C1 segment of cervical spinal cord (tissue), 14 donors: Measurements from ENCODE around the gene ZGPAT.

Source experiments
- DNase-seq, 14 donors: peaks; one replicate each; lab custom pipeline; 2025; lab: John Stamatoyannopoulos, UW

ZGPAT gene

DNA sequence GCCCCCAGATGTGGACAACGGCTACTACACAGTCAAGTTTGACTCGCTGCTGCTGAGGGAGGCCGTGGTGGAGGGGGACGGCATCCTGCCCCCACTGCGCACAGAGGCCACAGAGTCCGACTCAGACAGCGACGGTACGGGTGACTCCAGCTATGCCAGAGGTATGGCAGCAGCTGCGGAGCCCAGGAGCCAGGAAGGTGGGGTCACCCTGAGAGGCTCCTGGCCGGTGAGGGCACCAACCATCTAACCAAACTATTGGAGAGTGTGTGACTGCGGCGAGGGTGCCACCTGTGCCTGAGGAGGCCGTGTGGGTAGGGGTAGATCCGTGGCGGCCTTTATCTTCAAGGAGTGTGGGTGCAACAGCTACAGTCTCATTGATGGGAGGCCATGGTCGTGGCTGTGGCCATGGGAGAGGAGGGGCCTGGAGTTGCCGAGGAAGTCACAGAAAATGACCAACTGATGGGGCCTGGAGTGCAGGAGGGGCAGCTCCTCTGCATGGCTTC, 25.8 kb downstream of the ZGPAT start:
- DNase-seq = no peak

DNA sequence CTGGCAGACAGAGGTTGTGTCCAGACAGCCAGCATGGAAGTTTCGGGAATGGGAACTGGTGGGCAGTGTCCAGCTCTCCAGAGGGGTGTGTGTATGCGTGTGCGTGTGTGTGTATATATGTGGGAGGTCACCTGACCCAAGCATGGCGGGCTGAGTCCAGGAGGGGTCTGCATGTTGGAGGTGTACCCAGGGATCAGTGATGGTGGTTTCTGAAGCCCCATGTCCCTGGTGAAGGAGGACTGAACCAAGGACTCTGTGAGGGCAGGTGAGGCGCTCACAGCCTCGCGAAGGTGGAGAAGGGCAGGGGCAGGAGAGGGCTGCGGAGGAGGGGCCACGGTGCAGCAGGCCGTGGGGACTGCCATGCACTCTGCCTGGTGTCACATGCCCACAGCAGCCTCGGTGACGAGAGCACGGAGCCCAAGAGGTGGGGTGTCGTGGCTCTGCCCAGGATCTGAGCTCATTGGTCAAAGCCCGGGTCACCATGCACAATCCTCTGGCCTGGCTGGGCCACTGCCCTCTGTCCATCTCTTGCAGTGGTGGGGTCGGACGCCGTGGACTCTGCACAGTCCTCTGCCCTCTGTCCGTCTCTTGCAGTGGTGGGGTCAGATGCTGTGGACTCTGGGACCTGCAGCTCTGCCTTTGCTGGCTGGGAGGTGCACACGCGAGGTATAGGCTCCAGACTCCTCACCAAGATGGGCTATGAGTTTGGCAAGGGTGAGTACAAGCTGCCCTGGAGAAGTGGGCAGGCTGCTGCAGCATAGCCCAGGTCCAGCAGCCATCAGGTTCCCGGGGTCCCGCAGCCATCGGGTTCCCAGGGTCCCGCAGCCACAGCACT, 26.5 kb downstream of the ZGPAT start:
- no peak for DNase-seq

DNA sequence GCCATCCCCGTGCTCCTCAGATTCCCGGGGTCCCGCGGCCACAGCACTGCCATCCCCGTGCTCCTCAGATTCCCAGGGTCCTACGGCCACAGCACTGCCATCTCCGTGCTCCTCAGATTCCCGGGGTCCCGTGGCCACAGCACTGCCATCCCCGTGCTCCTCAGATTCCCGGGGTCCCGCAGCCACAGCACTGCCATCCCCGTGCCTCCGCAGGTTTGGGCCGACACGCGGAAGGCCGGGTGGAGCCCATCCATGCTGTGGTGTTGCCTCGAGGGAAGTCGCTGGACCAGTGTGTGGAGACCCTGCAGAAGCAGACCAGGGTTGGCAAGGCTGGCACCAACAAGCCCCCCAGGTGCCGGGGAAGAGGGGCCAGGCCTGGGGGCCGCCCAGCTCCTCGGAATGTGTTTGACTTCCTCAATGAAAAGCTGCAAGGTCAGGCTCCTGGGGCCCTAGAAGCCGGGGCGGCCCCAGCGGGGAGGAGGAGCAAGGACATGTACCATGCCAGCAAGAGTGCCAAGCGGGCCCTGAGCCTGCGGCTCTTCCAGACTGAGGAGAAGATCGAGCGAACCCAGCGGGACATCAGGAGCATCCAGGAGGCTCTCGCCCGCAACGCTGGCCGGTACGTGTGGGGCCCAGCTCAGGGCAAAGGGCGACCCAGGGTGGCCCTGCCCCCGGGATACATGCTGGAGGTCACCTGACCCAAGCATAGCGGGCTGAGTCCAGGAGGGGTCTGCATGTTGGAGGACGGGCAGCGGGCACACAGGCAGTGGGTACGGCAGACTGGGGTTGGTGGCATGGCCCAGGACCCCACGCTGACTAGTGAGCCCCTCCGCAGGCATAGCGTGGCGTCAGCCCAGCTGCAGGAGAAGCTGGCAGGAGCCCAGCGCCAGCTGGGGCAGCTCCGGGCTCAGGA, 27.4 kb downstream of the ZGPAT start:
- peak in 2 of 14 donors; percentile 10 to 27 for DNase-seq

DNA sequence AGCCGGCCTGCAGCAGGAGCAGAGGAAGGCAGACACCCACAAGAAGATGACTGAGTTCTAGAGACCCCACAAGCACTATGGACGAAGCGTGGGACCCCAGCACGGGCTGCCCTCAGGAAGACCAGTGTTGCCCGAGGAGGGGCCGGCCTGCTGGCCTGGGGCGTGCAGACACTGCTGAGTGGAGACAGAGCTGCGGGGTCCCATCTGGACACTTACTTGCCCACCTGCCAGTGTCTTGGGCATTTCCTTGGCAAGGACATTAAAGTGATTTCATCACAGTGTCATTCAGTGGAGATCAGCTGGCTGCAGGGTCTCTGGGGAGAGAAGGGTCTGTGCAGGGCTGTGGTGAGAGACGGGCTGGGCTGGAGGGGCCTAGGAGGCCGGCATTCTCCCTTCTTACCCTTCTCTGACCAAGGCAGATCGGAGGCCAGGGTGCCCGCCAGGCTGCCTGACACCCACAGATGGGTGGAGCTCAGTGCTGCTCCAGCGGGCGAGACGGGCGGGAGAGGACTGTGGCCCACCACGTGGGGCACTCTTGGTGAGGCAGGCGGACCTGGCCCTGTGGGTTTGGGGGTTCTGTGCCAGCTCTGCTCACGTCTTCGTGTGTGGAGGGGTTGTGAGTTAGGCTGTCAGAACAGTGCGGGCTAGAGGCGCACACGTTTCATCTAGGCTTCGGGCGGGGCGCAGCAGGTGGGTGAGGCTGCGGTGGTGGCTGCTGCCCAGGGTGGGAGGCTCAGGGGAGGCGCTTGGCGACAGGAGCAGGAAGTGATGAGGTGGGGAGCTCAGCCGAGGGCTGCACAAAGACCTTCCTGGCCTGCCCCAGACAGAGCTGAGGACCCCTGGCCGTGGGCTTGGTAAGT, 28.2 kb downstream of the ZGPAT start, which contains the start of gene LIME1:
Gene LIME1, plus strand, starts transcription at position 806 of the 860 bp plus-strand sequence. CDS start 886 bp downstream, outside the sequence.
- DNase-seq = no peak

GRCh38 chr20:63736893-63737694, 29.3 kb downstream of the ZGPAT start:
- no peak for DNase-seq

- DNase-seq = no peak
Observed at GRCh38 chr20:63737695-63737944, 29.8 kb downstream of the ZGPAT start.

DNA sequence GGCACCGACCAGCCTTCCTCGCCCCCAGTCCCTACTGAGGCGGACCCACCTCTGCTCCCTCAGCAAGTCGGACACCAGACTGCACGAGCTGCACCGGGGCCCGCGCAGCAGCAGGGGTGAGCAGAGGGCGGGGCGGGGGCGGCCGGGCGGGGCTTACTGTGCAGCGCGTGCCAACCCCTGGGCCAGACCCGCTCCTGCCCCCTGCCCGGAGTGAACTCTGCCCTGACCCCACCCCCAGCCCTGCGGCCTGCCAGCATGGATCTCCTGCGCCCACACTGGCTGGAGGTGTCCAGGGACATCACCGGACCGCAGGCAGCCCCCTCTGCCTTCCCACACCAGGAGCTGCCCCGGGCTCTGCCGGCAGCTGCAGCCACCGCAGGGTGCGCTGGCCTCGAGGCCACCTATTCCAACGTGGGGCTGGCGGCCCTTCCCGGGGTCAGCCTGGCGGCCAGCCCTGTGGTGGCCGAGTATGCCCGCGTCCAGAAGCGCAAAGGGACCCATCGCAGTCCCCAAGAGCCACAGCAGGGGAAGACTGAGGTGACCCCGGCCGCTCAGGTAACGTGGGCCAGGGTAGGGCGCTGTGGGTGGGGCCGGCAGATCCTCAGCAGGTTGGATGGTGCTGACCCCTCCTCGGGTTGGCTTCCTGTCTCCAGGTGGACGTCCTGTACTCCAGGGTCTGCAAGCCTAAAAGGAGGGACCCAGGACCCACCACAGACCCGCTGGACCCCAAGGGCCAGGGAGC, 30.3 kb downstream of the ZGPAT start:
- DNase-seq = no peak

GRCh38 chr20:63738687-63739129, 30.9 kb downstream of the ZGPAT start:
- peak in 3 of 14 donors; percentile 49 to 56 (median 51) for DNase-seq

GRCh38 chr20:63739130-63740069, 31.6 kb downstream of the ZGPAT start, which contains the start of gene SLC2A4RG:
Gene SLC2A4RG (plus strand): TSS chr20:63739776. CDS start chr20:63739913, 137 bp downstream.
- peak in 13 of 14 donors; percentile 14 to 87 (median 52) for DNase-seq

DNA sequence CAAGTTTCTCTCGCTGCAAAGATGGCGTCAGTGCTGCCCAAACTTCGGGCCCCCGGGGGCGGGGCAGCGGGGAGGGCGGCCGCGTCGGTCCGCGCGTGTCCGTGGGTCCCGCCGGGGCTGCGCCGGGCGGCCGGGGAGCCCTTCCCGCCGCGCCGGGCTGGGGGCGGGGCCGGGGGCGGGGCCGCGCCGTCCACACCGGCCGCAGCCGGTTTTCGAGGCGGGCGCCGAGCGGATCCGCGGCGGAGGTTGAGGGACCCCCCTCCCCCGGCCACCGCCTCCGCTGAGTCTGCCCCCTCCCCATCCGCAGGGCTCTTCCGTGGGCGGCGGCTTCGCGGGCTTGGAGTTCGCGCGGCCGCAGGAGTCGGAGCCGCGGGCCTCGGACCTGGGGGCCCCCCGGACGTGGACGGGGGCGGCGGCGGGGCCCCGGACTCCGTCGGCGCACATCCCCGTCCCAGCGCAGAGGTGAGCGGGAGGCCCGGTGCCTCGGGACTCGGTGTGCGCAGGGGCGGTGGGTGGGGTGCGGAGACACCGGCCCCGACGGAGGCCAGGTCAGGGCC, 32.3 kb downstream of the ZGPAT start:
- DNase-seq = peak in 1 of 14 donors; percentile 20

GRCh38 chr20:63740627-63741353, 33.0 kb downstream of the ZGPAT start:
- peak in 12 of 14 donors; percentile 40 to 88 (median 70) for DNase-seq

- no peak for DNase-seq
Observed at GRCh38 chr20:63741354-63741675, 33.5 kb downstream of the ZGPAT start.

DNA sequence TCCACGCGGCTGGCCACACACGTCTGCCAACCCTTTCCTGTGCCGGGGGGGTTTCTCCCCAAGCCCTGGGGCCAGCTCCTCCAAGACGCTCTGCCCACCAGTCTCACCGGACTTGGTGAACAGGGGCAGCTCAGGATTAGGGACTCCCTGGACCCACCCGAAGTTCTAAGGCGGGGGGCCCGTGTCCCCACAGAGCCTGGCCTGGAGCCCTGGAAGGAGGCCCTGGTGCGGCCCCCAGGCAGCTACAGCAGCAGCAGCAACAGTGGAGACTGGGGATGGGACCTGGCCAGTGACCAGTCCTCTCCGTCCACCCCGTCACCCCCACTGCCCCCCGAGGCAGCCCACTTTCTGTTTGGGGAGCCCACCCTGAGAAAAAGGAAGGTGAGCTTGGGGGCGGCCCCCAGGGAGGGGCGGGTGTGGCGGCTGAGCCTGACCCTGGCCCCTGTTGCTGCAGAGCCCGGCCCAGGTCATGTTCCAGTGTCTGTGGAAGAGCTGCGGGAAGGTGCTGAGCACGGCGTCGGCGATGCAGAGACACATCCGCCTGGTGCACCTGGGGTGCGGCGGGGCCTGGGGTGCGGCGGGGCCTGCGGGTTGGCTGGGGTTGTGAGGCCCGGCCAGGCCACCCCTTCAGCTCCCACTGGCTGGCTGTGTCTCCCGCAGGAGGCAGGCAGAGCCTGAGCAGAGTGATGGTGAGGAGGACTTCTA, 34.0 kb downstream of the ZGPAT start:
- no peak for DNase-seq

DNA sequence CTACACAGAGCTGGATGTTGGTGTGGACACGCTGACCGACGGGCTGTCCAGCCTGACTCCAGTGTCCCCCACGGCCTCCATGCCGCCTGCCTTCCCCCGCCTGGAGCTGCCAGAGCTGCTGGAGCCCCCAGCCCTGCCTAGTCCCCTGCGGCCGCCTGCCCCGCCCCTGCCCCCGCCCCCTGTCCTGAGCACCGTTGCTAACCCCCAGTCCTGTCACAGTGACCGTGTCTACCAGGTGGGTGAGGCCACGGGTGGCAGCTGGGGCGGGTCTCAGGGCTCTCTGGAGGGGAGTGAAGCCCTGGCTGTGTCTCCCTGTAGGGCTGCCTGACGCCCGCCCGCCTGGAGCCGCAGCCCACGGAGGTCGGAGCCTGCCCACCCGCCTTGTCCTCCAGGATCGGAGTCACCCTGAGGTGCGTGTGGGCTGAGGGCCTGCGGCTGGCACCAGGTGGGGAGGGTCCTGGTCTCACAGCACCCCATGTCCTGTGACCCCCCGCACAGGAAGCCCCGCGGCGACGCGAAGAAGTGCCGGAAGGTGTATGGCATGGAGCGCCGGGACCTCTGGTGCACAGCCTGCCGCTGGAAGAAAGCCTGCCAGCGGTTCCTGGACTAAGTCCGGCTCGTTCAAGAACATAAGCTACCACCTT, 34.7 kb downstream of the ZGPAT start:
- DNase-seq = no peak

- DNase-seq = no peak
Observed at GRCh38 chr20:63743210-63743970, 35.6 kb downstream of the ZGPAT start.

DNA sequence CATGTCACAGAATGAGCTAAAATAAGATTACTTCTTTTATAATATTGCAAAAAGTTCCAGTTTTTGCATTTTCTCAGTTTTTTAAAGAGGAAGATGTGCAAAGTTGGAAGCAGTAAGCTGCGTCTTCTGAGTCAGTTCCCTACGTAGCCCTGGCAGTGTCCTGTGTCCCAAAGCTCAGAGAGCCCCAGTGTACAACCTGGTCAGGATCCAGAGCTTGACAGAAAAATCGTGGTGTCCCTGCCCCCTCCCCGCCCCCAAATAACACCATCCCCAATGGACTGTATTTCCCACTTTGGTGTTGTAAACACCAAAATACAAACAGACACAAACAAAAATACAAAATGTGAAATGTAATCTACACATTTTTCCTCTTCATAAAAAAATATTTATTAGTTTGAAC, 36.3 kb downstream of the ZGPAT start:
- no peak for DNase-seq
